HG03139 (cell line): ENCODE measurements around the gene TRDN.
"Not testable (repeated sequence)": the region's sequence is repeated elsewhere in the genome, so short reads cannot be mapped to it uniquely, and the experiment has no call there.

ENCODE experiments used
- ATAC-seq: cut with Tn5 transposase; IDR thresholded peaks from one replicate; pipeline ENCODE4 v1.9.1; 2021; ENCODE audit not compliant: unreplicated experiment

Gene TRDN

DNA sequence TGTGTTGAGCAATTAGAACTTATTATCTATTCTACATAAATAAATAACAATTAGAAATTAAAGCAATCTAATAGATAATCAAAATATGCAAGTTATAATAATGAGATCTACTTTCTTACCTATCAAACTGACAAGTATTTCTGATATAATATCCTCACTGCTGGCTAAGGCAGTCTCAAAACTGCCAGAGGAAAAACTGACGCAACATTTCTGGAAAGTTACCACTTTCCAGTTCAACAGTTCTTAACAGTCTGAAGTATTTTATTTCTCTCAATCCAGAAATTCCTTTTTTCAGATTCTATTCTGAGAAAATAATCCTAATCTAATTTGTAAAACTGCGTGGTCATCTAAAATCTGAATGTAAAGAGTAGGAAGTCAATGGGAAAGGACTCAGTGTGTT lies 121.0 kb downstream of the TRDN start:
- ATAC-seq: no peak

DNA sequence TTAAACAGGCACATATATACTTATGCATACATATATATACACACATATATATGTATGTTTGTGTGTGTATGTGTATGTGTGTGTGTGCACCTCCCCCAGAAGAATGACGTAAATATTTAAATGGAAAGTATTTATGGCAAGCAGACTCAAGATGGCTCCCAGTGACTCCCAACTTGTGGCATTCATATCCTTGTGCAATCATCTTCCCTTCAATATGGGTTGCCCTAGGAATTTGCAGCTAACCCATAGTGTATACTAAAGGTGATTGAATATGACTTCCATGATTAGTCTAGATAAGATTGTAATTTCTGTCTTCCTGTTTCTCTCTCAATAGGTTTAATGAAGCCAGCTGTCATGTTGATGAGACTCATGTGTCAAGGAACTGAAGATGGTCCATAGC lies 127.6 kb downstream of the TRDN start:
- no peak for ATAC-seq

DNA sequence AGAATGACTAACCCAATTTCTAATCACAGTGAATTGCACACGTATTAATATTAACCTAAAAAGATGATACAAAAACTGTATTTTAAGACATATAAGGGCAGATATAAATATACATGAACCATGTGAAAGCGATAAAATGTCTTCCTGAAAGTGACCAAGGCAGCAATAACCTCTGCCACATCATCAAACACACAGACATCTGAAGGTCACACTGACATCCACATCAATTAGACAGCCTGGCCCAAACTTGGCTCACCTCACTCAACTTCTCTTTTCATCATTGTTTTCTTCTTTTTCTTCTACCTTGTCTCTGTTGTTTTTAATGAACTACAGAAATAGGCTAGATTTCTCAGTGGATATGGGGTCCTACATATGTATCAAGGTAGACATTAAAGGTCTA lies 128.5 kb downstream of the TRDN start:
- no peak for ATAC-seq

DNA sequence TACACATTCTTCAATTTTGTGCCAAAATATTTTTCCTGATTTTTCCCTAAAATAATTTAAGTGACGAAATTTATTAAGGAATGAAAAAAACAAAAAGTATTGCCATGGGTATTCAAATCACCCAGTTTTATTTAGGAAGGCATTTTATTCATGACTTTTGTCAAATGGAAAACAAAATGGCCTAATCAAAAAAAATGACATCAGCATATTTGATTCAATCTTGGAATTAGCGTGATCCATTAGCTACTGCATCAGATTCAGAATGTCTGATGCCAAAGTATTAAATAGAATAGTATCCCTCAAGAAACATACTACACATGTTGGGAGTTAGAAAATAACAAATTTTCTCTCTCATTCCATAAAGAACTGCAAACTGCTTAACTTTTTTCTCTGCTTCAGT lies 129.2 kb downstream of the TRDN start:
- no peak for ATAC-seq

DNA sequence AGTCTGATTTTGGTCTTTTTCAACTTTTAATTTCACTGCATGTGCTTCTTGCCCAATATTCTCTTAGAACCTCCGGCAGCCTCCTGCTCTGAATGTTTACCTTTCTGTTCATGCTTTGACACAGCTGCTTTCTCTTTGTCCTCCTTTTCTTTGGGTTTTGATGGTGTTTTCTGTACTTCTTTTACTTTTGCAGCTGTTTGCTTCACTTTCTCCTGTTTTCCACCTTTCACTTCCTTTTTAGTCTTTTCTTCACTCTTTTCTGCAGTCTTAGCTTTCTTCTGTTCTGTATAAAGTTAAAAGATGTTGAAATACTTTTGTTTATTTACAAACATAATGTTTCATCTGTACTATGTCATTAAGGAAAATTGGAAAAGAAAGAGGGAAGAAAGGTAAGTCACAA lies 133.1 kb downstream of the TRDN start:
- ATAC-seq: no peak

DNA sequence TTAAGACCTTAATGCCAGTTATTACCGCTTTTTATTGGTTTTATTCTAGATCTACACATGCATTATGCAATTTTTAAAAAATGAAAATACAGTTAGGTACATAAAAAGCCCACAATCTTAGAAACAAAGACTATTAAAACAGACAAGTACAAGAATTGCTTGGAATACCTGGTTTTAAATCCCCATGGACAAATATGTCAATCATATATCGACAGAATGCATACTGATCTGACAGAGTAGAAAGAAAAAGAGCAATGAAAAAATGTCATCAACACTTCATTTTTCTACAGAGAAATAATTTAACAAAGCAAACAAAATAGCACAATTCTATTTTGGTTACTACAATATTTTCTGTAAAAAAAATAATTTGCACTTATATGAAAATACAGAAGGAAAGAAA lies 139.7 kb downstream of the TRDN start:
- no peak for ATAC-seq

DNA sequence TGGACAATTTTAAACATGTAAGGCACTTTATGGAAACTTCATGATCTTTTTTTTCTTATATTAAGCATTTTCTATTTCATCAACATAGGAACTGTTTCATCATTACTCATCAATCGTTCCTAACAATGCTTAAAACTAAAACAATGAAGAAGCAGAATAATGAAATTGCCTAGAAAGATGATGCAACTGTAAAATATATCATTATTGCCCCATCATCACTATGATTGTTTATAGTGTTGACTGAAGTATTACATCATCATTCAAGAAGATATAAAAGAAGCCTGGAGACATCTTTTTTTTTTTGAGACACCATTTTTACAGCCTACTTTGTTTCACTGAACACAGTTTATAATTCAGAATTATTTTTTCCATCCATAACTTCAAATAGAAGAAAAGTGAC lies 147.2 kb downstream of the TRDN start:
- no peak for ATAC-seq

DNA sequence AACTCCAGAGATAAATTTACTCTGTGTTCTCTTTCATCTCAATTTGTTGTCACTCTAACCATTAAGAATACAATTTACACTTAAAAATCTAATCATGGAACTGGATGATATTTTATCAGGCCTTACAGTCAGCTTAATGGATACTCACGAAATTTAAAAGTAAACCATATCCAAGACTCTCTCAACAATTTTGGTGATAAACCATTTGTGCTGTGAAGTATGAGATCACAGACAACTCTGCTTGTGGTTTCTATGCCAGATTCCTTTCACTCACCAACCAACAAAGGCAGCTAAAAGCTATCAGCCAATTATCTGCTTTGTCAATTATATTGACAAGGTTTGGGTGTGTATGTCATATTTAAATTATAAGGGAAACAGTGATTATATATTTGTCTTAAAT lies 155.8 kb downstream of the TRDN start:
- no peak for ATAC-seq

DNA sequence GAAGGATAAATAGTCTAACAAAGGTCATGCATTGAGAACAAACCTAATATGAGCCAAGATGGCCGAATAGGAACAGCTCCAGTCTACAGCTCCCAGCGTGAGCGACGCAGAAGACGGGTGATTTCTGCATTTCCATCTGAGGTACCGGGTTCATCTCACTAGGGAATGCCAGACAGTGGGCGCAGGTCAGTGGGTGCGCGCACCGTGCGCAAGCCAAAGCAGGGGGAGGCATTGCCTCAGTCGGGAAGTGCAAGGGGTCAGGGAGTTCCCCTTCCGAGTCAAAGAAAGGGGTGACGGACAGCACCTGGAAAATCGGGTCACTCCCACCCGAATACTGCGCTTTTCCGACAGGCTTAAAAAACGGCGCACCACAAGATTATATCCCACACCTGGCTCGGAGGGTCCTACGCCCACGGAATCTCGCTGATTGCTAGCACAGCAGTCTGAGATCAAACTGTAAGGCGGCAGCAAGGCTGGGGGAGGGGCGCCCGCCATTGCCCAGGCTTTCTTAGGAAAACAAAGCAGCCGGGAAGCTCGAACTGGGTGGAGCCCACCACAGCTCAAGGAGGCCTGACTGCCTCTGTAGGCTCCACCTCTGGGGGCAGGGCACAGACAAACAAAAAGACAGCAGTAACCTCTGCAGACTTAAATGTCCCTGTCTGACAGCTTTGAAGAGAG lies 164.6 kb downstream of the TRDN start:
- ATAC-seq: not testable (repeated sequence)

DNA sequence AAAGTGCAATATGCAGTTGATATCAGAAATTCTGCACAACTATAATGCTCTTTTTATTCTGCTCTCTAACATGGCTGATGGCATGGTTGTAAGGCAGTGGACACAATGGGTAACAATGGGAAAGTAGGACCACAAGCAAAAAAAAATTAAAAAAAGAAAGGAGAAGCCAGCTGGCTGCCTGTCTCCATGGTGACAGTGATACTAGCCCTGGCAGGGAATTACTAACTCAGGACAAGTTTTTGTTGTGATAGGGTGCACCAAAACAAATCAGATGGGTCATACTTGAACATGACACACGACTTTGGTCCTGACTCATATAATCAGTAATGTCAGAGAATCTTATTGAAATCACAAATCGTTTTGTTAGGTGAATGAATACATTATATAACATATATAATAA lies 169.4 kb downstream of the TRDN start:
- no peak for ATAC-seq

DNA sequence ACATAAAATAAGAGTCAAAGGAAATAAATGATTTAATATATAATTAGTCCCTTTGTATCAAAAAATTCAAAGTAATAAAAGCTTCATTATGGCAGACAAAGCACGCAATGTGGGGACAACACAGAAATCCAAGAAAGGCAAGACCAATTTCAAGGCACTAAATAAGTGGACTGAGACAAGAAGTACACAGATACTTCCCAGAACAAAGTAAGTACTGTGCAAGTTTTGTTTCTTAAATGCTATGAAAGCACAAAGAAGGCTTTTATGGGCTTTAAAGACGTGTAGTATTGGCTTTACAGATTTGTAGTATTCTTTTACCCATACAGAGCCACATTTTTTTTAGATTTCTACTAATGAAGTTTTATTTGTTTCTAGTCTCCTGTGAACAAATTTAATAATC lies 174.6 kb downstream of the TRDN start:
- ATAC-seq: no peak

DNA sequence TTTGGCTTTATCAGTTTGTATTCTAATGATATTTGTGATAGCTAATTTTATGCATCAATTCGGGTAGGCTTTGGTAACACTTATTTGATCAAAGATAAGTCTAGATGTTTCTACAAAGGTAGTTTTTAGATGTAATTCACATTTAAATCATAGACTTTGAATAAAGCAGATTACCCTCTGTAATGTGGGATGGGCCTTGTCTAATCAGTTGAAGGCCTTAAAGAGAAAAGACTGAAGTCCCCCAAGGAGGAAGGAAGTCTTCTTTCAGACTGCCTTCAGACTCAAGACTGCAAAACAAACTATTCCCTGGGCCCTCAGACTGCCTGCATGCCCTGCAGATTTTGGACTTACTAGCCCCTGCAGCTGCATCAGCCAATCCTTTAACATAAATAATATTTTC lies 178.5 kb downstream of the TRDN start:
- no peak for ATAC-seq

DNA sequence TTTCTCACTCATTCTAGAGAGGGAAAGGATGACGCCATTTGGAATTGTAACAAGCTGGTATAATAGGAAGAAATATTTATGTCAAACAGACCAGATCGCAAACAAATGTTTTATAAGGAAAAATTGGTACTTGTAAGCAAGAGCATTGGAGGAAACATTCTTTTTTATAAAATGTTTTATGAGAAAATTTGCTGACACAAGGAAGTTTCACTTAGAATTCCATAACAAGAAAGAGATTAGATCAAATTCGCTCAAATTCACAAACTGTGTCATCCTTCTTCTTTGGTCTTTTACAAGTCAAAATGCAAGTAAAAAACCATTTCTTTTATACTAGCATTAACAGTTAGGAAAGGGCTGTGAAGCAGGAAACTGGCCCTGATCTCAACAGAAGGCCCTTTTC lies 179.9 kb downstream of the TRDN start:
- ATAC-seq: no peak

DNA sequence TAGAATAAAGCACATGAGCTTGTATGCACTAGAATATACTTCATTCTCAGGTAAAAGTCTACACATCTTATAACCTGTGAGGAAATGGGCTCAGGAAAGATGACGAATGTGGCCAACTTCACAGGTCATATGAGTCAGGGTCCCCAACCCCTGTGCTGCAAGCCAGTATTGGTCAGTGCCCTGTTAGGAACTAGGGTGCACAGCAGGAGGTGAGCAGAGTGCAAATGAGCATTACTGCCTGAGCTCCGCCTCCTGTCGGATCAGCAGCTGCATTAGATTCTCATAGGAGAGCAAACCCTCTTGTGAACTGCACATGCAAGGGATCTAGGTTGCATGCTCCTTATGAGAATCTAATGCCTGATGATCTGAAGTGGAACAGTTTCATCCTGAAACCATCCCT lies 182.3 kb downstream of the TRDN start:
- ATAC-seq: no peak

DNA sequence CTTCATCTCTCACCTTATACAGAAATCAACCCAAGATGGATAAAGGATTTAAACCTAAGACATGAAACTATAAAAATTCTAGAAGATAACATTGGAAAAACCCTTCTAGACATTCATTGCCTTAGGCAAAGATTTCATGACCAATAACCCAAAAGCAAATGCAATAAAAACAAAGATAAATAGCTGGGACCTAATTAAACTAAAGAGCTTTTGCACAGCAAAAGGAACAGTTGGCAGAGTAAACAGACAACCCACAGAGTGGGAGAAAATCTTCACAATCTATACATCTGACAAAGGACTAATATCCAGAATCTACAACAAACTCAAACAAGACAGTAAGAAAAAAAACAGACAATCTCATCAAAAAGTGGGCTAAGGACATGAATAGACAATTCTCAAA lies 183.7 kb downstream of the TRDN start:
- not testable (repeated sequence) for ATAC-seq

DNA sequence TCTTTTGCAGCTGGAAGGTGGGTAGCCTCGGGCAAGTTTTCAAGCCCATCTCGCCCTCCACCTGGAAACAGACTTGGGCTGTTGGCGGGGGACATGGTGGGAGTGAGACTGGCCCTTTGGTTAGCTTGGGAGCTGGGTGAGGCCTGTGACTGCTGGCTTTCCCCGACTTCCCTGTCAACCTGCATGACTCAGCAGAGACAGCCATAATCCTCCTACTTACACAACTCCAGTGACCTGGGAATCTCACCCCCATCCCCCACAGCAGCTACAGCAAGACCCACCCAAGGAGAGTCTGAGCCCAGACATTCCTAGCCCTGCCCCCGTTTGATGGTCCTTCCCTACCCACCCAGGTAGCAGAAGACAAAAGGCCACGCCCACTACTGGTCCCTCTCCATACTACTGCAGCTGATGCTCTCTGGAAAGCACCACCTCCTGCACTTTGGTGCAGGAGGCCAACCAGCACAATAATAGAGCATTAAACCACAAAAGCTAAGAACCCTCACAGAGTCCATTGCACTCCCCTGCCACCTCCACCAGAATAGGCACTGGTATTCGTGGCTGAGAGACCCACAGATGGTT lies 188.4 kb downstream of the TRDN start:
- no peak for ATAC-seq

DNA sequence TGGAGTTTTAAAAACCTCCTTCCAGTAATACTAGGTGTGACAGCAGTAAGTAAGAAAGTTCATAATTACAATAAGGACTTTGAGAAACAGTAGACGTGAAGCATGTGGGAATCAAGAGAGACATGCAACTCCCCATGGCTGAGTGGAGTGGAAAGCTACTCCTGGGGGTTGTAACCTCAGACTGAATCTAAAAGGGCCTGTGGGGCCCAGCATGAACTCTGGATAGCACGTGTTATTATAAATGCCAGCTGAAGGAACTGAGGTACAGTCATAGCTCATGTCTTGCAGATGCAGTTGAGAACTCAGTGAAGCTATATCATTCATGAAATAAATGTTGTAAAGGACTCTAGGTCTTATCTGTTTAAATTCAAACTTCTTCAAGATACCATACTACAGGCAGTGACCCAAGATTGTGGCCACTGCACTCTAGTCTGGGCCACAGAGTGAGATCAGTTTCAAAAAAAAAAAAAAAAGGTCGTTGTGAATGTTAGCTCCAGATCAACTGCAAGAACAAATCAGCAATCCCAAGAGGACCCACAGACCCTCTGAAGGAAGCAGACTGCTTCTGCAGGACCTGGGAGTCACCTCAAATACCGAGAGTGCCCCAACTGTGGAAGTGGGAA lies 189.3 kb downstream of the TRDN start:
- ATAC-seq: no peak

DNA sequence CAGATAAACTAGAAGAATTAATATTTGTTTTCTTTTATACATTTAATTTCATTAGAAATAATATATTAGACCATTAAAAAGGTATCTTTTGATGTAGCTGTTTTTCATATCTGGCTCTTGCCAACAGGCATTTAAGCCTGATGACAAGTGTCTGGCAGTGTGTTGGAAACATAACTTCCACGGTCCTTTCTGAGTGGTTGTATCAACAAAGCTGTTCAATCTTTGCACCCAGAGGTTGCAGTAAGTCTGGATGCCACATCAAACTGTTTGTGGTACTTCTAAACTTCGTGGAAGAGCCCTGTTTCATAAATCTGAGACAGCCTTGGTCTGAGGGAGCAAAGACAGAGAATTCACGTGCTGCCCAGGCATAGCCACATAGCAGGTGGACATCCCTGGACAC lies 197.4 kb downstream of the TRDN start:
- ATAC-seq: no peak

DNA sequence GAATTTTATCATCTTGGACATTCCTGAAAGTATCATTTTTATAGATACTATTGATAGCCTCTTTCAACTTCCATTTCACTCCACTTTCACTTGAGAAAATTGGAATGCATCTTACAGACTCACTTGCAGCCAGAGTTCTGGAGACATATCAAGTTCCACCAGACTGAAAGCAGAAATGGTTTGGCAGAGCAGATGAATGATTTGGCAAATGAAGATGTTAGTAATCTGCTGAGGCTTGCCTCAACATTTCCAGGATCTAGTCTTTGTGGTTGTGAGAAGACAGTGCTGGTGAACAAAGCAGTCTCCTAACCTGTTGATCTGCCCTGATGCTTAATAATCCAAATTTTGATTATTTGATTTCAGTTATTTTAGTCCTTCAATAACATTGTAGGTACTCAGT lies 202.6 kb downstream of the TRDN start:
- no peak for ATAC-seq

DNA sequence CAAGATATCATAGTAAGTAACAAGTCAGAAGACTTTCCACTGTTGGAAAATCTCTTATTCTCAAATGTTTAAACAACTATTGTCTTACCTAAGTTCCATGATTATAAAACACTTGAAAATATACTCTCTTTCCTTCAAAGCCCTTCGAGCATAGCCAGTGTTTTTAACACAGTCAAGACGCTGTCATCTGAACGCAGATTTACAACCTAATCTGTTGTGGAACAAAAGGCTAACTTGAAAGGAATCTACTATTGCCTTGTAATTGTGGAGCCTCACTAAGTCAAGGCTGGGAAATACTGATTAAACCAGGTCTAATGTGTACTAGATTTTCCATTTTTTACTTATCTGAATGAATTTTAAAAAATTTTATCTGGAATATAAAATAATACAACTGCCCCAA lies 205.8 kb downstream of the TRDN start:
- ATAC-seq: no peak

DNA sequence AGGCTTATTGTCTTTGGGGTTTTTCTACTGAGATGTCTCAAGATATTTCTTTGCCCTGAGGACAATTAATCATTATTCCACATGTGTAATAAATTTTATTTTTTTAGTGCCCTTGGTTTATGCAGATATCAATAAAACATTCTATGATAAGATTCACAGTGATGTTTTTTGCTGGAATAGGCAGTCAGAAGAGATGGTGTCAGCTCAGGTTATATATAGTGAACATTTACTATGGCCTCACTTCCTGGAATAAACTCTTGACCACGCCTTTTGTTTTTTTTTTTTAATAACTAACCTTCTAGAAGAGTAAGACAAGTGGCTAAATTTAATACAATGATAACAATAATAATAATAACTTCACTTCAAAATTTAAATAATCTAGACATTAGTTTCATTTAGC lies 209.7 kb downstream of the TRDN start:
- ATAC-seq: no peak

DNA sequence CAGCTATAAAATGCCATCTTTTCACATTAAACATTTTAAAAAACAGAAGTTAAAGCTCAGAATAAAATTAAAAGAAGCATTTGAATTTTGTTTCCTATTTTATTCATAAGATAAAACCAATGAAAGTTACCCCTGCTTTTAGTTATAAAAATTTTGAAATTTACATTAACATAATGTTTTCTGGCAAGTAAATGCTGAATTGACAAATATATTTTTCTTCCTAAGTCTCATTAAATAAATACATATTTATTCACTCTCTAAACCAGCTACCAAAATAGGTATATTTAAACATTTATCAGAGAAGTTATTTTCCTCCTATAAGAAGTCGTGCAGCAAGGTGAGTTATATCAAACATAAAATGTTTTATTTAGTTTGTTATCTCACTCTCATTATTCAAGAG lies 213.6 kb downstream of the TRDN start:
- no peak for ATAC-seq

DNA sequence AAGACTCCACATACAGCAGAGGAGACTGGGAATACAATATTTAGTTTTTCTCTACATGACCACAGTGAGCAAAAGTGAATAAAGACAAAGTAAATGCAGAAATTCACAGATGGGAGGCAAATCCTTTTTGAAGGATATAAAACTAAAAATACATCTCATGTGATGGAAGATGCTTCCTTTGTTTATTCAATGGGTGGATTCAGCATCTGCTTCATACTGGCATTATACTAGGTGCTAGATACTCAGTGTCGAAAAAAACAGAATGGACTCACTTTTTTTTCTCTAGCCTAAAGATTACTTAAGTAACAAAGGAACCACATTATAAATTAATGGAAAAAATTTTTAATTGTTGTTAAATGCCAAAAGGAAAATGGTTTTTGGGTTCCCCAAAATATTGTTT lies 216.2 kb downstream of the TRDN start:
- ATAC-seq: no peak
